SK-N-DZ (cell line): Measurements from ENCODE around the gene LPAR1.

Experiments used
- DNase-seq: peaks from one replicate; pipeline ENCODE4 v3.0.0-alpha.2; 2015; ENCODE audit warnings: low spot score

LPAR1 gene

DNA sequence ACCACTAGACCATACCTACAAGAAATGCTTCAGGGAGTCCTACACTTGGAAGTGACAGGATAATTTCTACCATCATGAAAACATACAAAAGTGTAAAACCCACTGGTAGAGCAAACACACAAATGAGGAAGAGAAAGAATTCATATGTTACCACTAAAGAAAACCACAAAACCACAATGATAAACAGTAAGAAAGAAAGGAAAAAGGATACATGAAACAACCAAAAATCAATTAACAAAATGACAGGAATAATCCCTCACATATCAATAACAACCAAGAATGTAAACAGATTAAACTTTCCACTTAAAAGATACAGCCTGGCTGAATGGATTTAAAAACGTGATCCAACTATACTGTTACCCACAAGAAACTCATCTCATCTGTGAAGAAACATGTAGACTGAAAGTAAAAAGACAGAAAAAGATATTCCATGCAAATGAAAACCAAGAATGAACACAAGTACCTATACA is 83.4 kb downstream of the LPAR1 start:
- no peak for DNase-seq

DNA sequence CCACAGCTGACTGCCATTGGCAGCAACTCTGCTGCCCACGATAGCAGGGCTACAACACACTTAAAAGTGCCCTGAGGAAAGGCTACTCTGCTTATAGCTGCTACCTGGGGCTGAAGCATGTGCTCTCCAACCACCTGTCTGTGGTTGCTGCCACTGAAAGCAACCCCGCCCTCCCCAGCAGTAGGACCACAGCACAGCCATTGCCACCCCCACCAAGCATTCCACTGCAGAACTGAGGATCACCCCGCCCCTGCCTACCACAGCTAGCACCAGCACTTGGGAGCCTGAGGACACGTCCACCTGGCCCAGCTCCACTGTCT is 85.8 kb downstream of the LPAR1 start:
- DNase-seq: no peak

DNA sequence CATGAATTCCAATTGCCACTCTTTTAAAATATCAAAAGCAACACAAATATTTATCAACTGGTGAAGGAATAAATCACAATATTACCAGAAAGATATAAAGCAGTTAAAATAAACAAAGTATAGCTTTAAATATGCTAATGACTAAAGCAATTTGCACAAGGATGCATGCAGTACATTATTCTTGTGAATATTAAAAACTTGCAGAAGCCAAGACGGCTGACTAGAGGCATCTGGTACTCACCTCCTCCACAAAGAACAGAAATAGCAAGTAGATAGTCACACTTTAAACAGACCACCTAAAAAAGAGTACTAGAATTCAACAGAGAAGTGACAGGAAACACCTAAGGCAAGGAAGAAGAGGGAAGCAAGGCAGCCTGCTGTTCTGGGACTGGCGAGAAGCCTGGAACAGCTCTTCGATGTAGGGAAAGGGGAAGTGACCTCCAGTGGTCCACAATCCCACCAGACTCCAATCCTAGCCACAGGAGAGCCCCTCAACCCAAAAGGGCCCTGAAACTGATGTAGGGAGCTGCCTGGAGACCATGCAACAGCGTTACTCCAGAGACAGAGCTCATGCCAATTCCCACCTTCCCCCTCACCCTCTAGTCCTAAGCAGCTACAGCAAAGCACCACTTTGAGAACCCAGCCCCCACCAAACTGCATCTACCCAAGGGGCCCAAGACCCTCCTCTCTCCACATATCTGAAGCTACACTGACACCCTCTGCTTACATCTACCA is 86.3 kb downstream of the LPAR1 start:
- no peak for DNase-seq

DNA sequence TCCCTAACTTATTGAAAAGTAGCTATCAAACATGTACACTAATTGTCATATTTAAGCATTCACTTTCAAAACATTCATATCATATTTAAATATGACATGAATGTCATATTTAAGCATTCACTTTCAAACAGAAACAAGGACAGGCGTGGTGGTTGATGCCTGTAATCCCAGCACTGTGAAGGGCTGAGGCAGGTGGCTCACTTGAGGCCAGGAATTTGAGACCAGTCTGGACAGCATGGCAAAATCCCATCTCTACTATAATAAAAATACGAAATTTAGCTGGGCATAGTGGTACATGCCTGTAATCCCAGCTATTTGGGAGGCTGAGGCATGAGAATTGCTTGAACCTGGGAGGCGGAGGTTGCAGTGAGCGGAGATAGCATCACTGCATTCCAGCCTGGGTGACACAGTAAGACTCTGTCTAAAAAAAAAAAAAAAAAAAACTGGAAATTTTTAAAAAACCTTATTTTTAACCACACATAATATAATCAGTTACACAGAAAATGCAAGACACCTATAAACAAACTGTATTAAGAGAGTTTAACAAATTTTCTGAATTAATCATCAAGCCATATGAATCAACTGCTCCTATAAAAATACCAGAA is 88.1 kb downstream of the LPAR1 start:
- DNase-seq: no peak

DNA sequence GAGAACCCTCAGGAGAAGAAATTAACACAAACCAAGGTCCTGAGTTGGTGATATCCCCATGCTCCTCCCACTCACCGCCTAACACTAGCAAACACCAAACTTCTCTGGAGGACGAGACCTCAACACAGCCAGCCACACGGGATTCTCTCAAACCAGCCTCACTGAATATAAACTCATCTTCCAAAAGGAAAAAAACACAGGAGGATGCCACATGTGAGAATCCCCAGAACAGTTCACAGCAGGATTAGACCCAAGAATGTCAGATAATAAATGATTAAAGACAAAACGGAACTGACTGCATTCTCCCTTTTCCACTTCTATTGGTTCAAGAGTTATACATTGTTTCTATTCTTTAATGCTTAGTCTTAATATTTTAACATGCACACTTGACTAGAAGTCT is 89.2 kb downstream of the LPAR1 start:
- DNase-seq: no peak

DNA sequence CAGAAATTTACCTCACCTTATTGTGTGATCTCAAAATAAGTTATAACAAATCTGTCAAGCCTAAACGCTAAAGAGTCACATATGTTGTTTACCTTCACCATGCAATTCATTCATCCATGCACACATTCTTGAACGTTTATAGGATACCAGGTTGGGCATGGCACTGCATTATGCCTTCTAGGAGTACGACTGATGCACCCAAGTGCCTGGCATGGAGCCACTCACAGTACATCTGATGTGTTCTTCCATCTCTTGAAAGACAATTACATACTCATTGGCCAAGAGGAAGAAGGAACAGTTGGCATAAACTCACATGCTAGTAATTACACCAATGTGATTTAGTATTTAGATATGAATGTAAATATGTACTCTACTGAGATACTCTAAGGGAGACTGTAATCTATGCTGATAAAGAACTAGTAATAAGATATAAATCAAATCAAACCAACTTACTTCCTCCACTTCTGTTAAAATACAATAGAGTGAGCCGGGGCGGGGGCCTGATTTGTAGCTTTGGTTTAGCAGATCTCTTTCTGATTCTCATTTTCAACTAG is 90.7 kb downstream of the LPAR1 start:
- DNase-seq: no peak

DNA sequence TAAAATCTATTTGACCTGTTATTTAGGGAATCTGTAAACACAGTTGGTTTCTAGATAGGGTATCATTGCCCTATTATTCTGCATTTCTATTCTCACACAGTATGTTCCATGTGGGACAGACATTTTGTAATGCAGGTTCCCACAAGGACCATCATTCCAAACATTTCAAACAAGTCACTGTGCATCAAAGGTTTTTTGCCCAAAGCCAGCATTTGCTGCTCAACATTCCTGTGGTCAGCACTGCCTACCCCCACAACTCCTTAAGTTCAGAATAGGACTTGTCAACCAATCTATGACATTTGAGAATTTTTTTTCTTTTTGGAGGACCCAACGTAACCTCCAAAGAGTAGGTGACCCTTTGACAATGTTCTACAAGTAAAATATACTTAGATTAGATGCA is 95.7 kb downstream of the LPAR1 start:
- DNase-seq: no peak

DNA sequence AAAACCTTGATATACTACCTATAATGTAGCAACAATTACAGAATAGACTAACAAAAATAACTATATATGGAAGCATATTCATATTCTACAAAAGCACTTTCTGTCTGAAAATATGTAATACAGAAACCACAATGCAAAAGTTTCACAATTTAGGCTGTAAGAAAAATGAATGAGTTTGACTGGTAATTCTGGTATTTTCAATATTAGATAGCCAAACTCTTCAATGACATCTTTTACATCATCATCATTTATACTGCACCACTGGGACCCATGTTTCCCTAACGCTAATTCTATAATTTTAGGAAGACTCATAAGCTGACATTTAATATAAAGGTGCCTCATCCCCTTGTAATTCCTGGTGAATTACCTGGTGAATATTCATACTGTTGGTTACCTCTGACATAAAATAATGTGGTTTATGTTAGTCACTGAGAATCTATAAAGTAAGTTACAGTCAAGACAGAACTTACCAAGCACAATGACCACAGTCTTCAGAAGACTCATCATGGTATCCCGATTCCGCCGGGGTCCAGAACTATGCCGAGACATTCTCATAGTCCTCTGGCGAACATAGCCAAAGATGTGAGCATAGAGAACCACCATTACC is 97.2 kb downstream of the LPAR1 start:
- no peak for DNase-seq

DNA sequence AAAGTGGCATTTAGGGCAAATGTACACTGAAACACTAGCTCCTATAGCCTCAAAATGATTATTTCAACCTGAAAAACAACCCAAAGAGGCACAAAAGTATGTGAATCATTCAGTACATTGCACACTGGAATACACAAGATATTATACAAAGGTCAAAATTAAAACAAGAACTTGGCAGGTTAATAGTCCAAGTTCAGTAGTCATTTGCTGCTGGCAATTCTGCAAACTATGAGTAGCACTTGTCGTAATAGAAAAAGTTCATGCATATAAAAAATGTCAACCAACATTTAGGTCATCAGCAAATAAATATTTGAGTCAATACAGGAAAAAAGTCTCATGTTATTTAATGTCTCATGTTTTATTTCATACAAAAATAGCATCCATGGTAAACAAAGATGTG is 98.7 kb downstream of the LPAR1 start:
- DNase-seq: no peak

DNA sequence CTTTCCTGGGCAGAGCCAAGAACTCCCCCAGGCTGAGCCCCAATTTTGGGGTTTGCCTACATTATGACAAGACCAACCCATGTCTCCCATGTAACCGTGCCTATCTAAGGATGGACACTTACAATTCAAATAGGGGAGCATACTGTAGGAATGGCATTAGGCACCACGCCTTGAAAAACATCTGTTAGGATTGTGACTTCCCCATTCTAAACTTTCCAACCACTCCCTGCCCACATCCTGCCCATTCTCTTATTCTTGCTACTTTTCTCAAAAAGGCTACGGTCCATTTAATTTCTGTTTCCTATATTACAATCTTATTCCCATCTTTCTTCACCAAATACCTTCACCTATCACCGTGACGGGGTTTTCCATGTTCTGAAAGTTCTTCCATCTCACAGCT is 99.2 kb downstream of the LPAR1 start:
- DNase-seq: no peak

DNA sequence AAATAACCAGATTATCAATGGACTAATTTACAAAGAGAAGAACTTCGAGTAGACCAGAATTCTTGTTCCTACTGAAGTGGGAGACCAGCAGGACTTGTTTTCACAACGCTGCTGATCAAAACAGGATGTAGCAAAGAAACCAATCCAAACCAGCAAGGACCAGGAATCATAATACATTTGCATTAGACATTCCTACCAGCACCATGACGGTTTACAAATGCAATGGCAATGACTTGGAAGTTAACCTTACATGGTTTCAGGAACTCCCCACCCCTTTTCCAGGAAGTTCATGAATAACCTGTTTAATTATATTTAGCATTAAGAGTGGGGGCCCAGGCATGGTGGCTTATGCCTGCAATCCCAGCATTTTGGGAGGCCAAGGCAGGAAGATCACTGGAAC is 100.0 kb downstream of the LPAR1 start:
- no peak for DNase-seq

DNA sequence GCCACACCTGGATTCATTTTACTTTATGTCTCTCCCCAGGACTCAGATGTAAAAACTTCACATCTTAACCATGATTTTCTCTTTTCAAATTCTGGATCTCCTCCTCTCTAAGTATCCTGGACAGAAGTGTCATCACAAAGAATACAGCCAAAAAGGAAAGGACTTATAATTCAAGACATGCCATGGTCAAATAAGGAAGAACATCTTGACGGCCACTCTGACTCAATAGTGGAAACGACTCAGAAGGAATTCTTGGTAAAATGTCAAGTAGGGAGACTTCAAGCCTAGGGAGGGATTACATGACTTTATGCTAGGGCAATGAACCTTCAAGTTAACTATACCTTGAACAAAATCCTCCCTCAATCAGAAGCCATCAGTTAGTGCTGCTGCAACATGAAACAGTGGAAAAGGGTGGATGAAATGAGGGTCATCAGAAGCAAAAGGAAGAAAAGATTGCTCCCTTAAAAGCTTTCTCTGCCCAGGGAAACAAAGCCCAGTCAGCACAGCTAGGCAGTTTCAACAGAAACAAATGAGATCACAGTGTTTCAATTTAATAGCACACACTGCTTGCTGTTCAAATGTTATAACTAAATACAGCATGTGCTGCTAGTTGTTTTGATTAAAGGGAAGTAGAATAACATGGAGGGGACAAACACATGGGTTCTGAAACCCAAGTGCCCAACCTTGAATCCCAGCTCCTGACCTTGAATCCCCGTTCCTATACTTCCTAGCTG is 101.4 kb downstream of the LPAR1 start:
- DNase-seq: no peak

DNA sequence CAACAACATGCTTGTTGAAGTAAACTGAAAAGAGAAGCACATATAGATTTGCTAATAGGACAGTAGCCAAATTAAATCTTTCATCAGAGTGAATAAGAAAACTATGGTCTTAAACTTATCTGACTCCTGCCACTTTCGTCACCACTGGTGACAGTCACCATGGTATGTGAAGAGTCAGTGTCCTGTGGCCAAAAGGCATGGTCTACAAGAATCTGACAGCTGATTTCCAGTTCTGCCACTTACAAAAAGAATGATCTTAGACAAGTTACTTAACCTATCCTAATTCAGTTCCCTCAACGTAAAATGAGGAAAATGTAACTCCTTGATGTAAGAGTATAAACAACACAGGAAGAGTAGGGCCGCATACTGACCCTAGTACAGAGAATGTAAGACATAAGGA is 102.0 kb downstream of the LPAR1 start:
- no peak for DNase-seq

DNA sequence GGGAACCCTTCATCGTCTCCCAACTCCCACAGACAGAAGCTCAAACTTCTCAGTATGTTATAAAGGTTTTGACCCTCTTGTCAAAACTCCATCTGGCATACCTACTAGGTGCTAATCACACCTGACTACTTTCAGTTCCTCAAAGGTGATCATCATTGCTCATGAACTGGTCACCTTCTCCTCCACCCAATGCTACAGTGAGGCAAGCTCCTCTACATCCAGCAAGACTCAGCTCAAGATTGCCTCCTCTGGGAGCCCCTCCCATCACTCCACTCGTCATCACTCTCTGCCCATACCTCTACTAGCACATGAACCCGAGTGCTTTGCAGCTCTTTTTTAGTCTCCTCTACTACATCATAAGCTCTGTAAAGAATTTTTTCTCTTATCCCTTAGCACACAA is 102.4 kb downstream of the LPAR1 start:
- no peak for DNase-seq

DNA sequence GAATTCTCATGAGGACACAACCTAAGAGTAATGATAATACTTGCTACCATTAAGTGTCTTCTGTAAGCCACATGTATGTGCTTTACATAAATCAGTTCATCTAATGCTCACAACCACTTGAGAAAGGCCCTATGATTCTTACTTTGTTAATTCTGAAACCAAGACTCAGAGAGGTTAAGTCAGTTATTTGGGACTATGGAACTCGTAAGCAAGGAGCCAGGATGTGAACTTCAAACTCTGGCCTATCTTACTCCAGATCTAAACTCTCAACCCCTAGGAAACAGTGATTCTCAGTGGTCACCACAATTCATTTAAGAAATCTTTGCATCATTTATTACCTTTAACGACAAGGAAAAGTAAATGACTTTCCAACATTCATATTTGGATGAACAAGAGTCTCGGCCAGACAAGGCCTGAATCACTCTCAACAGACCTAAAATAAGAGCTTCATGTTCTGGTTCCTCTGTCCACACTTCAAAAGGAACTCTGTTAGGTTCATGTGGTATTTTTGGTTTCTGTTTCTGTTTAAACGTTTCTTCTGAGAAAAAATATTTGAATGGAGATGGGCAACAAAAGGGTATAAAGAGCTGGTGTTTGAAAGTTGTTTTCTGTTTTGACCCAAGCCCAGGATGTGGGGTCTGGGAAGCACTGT is 104.8 kb downstream of the LPAR1 start:
- no peak for DNase-seq

DNA sequence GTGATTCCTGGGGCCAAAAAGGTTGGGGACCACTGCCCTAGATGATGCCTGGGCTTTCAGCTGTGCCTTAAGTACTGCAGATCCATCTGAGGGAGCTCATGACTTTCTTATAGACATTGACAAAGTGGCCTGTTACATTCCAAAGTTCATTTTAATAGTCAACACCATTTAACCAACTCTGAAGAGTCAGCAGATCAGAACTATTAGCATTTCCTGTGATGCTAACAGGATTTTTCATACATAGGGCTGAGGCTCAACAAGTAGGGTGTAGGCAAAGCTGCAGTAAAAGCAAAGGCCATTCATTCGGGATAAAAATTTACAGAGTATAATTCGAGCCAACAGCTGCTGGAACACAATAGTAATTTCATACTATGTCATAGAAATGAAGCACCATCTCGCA is 105.4 kb downstream of the LPAR1 start:
- DNase-seq: no peak

DNA sequence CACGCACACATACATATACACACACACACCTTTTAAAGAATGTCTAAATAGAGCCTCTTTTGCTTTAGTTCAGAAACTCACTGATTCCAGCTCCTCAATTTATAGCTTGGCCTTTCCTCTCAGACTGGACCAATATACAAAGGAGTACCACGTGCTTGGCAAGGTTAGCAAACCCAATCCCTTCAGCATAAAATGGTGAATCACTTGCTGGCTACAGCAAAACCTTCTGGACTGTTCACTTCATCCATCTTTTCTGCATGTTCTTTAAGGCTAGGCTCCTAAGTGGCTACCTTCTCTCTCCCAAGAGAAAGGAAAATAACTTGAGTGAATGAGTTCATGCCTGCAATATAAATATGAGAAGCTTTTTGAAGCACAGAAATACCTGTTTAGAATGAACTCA is 109.7 kb downstream of the LPAR1 start:
- no peak for DNase-seq

DNA sequence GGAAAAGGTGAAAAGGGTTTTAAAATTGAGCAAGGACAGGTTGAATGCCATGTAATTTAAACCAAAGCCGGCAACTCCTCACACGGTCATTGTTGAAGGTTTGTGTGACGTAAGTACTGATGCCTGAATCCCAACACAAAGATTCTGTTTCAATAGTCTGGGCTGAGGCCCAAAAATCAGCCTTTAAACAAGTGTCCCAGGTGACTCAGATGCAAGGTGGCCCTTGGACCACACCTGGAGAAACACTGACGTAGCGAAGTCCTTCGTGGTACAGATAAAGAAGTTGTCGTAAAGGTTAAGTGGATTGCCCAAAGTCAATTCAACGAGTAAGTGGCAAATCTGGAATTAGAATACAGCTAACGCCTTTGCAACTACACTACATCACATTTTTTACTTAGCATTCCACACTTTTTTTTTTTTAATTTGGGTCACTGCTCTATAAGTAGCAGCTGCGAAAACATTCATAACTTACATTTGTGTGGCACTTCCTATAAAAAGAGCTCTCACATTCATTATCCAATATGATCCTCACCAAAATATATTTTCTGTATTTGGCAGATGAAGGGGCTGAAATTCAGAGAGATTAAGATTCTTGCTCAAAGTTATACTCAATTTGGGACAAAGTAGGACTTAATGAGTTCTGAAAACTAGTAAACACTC is 111.3 kb downstream of the LPAR1 start:
- DNase-seq: no peak

DNA sequence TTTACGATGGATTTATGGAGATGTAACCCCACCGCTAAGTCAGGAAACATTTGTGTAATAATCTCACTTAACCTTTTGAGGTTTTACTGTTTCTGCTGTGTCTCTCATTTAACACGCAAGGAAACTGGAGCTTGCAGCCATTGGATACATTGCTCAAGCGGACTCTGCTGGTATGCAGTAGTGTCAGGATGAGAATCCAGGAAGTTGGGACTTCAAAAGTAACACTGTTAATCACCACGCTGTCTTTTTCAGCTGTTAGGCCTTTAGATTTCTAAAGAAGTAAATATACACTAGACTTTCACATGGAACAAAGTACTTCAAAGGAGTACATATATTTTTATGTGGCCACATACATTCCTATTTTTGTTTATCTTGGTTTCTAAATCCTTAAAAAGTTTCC is 114.7 kb downstream of the LPAR1 start:
- DNase-seq: no peak

DNA sequence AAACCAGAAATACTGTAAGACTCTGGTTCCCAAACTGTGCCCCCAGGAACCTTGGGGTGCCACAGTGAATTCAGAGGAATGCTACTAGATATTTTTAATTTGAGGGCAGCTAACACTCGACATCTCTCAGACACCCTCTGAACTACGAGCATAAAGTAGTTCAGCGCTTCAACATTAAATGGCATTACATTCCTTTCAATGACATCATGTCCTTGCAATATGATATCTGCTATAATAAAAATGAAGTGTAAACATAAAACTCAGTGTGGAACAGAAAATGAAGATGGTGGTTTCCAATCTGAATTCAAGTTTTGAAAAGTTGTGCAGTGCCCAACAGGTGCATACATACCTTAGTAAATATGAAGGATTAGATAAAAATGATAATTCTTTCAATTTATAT is 116.1 kb downstream of the LPAR1 start:
- DNase-seq: no peak

DNA sequence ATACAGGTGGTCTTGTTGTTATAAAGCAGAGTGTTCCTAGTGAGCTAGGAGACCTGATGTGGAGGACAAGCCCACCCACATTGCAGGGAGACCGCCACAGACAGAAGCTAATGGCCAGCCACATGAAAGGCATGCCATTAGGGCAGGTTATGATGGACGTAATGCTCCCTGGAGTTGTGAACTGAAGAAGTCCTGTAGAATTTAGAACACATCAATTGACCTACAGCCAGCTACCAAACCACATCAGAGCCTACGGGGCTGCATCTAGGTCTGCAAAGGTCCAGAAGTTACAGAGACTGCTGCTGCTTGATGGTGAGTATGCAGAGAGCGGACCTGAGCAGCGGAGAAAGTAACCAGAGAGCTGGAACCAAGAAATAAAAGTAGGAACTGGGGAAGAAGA is 116.6 kb downstream of the LPAR1 start:
- DNase-seq: no peak
